Esophagus mucosa (tissue), 1 donor: ENCODE data around the gene EFNA5. TPM values are rescaled to one million over a fixed set of nuclear protein-coding genes. Genes with fewer than 3 reads are reported as not detected.

Source experiments
- ATAC-seq: fragments of 200-7000 bp; cut with Tn5 transposase; one replicate; pipeline ENCODE4 v1.9.1; 2020
- total RNA-seq: library from RNA; stranded (reverse); gene quantifications from one replicate; pipeline ENCODE4 v1.2.4, GENCODE V29; 2023
- donor health status: DM: yes; HTN: yes; CAD: no.

EFNA5 gene
- total RNA-seq, 1 donor from 2014 or later, result 29.7 TPM

DNA sequence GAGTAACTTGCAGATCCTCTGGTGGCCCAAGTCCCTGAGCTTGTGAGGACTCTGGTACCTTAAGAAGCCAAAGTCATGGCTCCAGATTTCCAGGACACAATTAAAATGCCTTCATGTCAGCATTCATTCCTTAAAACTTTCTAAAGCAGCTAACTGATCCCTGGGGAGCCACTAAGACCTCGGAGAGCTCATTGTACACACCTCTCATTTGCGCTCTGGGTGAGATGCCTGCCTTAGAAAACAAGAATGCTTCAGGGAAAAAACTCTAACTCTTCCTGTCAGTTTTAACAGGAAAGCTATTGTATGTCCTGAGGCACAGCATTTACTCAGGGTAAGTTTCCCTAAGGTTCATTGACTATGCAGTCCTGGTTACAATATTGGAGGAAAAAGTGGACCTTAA is 285.0 kb downstream of the EFNA5 start:
- no peak for ATAC-seq

DNA sequence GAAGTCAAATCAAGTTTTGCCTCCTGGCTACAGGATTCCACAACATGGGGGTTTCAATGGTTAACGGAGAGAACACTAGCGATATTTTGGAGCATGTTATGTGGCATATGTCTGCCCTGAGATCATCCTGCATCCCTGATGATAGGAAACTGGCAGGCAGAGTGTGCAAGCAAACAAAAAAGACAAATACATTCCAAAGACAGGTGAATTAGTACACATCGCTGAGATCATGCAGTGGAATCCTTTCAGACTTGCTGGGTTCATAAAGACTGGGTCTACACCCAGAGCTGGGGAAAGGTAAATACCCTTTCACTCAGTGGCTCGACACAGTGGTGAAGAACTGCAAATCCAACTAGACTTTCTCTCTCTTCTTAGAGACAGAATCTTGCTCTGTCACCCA is 286.5 kb downstream of the EFNA5 start:
- ATAC-seq, result no peak

DNA sequence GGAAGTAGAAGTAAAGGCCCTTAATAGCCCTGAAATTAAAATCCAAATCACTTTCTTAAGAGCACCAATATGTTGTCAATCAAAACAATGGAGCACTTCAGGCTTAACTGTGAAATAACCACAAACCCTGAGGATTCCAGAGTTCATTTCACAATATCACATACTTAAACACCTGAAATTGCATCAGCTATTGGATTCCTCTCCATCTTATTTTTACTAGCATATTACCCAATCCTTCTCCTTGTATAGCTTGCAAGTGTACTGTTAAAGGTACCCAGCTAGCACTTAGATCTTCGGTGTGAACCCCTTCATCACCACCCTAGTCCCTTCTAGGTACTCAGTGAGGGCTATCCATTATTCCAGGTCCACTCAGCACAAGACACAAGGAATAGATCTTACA is 287.3 kb downstream of the EFNA5 start:
- ATAC-seq, result no peak

DNA sequence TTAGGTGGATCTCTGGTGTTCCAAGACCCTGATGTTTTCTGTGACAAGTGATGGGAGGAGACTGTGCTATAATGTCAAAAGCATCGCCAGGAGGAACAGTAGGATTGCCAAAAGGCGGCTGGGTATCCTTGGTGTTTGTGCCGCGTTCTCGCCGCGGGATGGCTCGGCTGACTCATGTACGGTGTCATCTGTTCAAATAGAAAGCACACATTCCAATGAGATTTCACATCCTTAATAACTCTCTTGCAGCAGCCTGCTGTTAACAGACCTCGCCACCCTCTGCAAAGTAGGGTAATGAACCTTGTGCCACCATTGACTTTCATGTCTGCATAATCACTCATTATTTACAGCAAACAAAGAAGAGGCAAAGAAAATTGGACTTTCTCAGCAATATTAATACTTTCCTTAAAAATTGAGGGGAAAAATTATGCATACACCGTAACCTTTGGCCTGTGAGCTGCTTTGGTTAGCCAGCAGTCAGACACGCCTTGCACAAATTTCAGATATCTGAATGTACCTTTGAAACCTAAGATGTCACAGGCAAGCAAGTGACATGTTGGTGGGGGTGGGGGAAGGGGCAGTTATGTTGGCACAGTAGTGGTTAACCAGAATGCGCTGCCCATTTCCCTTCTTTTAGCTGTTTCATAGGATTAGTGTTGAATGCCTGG is 289.4 kb downstream of the EFNA5 start:
- peak; percentile 88 for ATAC-seq

DNA sequence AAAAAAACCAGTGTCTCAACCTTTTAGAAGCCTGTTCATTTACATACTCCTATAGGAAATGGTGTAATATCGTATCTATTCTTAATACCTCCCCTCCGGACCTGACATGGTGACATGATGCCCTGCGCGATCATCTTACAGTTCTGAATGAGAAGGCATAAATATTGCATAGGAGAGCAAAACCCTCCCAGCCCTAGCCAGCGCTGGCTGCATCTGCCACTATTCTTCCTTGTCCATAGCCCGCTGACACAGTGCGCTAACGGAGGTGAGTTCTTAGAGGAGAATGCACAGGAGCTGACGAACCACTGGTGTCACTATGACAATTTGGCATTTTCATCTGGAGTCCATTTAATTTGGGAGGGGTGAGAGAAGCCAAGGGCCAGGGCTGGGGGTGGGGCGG is 290.1 kb downstream of the EFNA5 start:
- no peak for ATAC-seq

DNA sequence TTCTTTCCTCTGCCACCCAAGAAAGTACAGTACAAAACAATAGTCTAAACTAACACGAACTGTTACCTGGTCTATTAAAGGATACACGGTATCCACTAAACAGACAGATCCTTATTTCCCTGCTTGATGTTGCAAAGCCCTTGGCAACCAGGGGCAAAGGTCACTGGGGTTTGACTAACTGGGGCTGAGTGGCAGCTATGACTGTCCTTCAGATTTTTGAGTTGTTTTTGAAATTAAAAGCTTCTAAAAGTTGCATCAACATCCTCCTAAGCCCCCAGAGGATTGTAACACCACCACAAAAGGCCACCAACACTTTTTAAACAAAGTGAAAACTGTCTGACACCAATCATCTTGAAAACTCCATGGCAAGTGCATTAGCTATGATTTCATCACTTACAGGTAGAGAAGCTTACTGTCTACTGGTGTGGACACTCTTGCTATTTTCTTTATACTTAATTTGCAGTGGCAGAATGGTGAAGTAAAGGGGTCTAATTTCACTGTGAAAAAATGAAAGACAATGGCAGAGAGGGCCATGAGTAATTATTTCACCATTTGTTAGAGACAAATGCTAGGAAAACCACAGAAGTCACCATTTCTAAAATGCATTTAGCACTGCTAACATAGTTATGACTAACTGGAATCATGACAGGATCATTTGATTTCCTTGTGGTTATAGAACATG is 292.4 kb downstream of the EFNA5 start:
- ATAC-seq, result no peak

DNA sequence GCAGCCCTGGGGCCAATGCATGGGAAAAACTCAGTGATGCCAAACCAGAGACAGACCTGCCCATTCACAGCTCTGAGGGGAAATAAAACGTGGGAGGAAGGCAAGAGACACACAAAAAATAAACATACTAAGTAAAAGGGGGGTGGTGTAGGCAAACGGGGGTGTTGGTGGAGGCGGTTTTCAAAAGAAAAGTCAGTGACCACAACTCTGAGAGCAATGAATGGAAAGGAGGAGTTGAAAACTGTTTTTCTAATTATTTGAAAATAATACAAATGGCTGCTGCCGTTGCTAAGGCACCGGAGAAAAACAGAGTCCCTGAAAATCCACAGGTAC is 293.5 kb downstream of the EFNA5 start:
- no peak for ATAC-seq

DNA sequence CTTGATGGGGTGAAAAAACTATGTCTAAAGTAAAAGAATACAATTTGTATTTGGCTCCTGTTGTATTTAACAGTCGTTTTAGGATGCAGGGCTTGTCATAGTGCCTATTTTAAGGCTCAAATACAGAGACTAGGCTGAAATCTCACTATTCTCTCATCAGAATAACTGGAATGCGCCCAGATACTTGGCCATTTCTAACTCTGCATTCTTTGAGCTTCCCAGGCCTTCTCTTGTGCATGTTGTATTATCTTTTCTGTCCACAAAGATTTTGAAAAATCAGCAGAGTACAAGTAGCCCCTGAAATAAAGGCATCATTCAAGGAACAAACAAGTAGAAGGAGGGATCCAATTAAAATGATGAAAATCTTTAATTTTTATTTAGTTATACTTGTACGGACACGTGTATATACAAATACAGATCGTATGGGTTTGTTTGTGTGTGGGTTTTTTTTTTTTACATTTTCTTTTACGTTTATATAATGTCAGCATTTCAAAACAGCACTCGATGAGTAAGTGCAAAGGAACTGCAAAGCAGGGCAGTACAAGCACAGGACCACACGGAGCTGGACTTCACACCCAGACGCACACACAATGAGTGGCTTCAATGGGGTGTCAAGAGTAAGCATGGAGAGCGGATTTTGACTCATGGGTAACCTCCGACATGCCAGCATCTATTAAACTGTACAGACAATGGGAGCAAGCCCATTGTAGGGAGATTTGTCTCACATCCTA is 294.0 kb downstream of the EFNA5 start:
- no peak for ATAC-seq

DNA sequence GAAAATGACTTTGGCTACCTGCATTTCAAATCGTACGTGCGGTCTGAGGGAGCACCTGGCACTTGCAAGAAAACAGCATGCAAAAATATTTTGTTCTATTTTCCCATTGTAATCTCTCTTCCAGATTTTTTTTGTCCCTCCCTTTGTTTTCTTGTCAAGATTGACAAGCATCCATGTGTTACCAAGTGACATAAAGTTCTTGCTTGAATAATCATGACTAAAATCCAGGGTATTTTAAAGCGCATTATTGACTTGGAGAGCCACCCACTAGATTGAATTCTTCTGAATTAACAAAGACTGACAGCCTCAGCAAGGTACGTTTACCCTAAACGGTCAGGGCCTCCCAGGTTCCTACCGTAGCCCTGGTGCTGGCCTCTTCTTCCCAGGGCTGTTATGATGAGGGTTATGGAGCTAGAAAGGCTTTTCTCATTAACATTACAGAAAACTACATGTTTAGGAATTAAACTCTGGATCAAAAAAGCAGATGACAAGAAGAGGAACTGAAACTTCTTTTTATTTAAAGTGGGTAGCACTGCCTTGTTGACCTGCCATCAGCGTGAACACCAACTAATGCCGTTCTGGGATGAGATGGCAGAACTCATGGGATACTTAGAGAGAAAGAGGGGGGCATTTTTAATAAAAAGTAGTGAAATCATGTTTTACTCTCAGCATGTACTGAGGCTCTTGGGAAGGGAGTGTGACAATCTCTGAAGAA is 297.0 kb downstream of the EFNA5 start:
- ATAC-seq, result no peak

DNA sequence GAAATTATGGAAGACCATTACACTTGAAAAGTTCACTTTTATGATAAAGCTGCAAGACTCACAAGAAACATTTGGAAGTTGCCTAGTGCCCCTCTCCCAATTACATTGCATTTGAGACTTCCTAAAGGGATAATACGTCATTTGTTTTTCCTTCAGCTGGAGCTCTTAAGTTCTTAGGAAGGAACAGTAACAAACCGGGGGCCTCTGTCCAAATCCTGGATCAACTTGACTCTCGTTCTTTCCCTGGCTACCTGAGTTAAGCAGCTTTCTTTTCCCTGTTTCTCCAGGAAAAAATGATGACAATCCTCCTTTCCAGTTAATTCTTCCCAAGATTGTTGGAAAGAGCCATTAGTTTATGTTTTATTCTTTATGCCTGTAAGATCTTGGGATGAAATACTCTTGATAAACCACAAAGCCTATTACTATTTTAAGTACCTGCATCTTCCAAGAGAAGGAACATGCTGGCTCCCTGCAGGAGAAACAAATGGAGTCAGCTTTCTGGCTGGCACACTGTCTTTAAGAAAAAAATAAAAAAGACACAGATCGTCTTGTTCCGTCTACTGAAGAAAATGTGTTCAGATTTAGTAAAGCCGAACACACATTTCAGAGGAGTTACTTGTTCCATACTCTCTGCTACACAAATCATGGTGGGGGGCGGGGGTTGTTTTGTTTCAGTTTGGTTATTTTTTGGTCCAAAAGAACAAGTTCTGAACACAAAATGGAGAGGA is 297.9 kb downstream of the EFNA5 start:
- ATAC-seq, result no peak

DNA sequence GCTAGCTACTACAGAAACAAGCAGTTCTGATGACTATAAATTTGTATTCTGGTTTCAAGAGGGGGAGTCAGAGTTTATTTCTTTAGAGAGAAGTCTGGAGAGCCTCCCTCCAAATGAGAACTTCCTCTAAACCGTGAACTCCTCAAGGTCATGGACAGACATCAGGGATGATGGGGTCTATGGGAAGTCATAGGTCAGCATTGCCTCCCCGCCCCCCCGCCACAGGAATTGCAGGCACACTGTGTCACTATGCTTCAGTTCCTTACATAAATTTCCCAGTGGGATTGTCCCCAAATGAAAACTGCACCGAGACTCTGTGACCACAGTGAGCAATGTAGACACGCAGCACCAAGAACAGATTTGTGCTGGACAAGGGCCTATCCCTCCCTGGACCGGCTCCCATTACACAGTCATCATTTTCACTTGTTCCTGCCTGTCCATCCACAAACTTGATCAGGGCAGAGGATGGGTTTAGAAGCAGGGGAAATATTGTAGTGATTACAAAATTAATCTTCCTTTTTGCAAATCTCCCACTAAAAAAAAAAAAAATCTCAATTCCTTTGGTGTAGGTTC is 300.3 kb downstream of the EFNA5 start:
- ATAC-seq, result peak; percentile 81

DNA sequence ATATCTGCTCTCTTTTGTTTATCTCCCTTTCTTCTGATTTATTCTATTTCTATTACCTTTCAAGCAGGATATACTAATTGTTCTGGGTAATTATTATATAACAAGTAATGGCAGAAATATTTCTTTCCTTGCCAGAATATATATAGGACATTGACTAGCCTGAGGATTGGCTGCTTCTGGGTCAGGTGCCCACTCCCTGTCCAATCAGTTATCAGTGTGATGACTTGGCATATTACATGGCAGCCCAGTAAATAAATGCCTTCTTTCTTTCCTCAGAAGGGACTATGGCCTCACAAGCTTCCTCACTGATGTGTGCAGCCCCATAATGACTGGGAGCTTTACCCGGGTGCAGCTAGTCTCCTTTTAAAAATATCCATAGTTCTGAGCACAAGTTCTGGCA is 301.1 kb downstream of the EFNA5 start:
- peak; percentile 18 for ATAC-seq

DNA sequence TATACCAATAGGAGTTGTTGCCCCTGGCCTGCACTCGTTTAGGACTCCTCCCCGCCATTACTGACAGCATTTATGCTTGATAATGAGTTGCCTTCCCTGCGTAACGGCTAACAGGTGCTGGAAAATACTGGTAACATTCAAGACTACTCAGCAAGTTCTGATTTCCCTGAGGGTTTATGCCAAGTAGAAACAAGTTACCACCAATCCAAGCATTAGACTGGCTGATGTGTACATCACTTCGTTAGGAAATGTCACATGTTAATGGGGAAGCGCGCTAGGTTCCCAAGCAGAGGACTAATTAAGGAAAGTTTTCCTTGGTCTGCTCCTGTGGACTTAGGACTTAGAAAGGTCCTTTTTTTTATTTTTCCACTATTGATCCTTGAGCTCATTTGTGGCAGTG is 302.1 kb downstream of the EFNA5 start:
- peak; percentile 83 for ATAC-seq

DNA sequence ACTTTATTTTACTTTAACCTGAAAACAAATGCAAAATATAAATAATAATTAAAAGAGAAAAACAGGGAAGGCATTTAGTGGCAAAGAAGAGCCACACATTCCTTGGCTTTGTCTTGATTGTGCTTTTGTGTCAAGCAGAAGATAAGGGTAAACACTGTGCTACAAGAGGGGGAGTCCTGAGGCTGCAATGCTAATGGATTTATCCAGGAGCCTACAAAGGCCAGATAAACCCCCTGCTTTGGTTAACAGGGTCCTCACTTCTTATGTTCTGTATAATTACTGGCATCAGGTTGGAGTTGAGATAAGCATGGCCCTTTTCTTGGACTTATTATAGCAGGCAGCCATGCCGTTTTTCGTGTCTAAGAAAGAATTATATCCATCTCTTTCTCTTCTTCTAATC is 302.8 kb downstream of the EFNA5 start:
- ATAC-seq, result no peak

DNA sequence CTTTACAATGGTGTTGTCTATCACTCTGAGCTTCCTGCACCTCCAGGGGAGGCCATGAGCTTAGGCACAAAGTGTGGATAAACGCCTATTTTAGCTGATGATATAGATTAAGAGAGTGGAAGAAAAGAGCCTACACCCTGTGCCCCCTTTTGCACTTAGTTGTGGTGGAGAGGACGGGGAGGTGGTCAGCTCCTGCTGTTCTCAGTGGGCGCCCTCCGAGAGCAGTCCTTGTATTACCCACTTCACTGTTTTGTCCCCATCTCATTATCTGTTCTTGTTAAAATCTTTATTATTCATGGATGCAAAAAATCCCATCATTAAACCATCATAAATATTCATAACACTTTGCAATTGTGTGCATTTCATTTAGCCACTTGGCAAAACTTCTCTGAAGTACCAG is 303.3 kb downstream of the EFNA5 start:
- ATAC-seq, result no peak

DNA sequence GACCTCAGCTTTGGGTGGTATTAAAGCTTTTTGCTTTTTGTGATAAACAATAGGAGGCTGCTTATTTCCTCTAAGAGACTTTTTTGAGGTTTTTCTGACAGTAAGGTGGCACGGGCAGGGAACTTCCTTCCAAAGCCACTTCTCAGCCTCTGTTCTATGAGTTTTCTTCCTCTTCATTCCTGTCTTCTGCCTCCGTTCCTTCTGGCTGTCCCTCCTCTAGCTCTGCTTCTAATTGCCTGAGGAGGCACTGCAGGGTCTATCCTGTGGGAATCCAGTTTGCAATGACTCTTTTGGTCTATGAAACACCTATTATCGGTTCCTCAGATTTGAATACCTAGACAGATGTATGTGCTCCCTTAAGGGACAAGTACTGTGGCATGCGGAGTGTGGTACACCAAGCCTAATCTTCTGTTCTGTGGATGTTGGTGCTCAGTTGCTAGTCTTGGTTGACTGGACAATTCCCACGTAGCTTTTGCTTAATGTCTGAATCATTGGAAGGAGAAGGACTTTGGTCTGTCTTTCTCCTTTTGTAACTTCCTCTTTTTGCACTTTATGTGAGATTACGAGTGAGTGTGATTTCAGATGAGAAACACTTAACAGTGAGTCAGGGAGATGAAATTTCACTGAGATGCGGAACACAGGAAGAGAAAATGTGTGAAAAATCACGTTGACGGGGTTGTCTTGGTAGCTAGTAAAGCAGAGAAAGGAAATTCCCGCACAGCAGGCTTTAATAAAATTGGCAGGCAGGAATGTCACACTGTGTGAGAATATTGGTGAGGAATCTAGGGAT is 305.2 kb downstream of the EFNA5 start:
- ATAC-seq, result no peak

DNA sequence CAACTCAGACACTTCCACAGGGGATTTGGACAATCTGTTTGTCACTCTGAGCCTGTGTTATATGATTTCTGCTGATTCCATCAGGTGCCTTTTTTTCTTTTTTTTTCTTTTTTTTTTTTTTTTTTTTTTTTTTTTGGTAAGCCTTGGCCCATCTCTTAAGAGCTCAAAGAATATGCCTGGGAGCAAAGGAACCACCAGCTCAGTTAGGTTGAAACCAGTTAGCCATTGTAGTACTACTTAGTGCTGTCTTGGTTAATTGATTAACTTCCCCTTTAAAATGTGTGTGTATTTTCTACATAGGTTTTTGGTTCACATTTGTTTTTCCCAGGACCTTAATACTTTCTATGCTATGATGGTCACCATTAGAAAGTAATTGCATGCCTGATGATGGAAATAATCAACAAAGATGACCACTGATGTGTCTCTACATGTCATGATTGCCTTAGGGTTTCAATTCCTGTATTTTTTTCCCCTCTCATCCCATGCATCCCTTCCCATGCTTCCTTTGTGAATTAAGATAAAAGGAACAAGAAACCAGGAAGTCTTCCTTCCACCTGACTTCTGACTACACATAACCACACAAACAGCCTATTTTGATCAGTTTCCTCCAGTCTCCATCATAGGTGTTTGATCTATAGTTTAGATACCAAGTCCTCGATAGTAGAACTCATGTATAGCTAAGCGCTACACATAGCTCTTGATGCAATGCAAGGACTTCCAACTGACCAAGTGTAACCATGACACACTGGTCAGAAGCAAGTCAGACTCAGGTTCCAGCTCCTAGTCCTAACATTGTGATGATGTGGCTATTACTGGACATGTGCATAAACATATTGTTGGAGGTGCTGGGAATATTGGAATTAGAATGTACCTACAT is 306.1 kb downstream of the EFNA5 start:
- ATAC-seq, result no peak

DNA sequence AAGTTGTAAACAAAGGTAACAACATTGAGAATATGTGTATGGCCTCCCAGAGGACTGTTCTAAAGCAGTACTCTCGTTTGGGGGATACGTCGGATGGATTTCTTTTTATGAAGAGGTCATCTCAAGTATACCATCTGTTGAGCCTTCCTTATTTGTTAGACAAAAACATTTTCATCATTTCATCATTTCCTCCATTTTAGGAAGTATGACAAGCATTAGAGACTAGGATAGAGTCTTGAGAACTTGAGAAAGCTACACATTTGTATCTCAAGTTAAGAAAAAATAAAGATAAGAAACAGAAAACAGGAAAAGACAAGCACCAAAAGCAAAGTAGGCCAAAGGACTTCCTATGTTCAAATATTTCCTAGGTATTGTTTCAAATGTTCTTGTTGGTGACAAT is 307.0 kb downstream of the EFNA5 start:
- no peak for ATAC-seq

DNA sequence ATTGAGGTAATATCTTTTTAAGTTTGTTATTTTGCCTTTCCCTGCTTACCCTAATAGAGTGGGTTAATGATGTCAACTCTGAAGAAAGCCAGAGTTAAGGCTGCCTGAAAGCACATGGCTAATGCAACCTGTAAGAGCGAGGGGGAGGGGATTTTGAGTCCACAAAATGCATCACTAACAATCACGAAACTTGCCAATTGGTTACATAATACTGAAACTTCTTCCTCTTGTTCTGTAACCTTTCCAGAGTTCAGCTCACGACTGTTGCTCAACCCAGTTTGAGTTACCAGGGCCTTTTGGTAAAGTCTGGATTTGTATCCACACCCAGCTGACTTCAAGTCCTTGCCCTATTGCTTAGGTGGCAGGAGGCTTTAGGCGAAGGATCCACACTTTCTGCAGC is 308.8 kb downstream of the EFNA5 start:
- peak; percentile 93 for ATAC-seq

DNA sequence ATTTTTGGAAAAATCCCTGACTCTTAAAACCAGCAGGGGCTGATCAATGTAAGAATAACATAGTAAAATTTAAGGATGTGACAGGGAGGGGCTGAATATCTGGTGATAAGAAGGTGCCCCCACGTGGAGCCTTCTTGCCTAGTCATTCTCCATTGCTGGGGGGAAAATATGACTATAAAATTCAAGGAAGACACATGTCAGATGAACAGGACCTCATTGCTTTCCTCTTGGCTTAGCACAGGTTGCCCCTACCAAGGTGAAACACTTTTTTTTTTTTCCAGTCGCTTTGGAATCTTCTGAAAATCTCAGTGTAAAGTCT is 310.9 kb downstream of the EFNA5 start:
- ATAC-seq, result no peak
